OCI-LY3 (cell line): ENCODE data around the gene CCDC187.

Experiments
- EZH2phosphoT487 ChIP-seq: fragments of 200-600 bp; shearing (Covaris generic); IDR thresholded peaks from 2 replicates; pipeline ENCODE4 v1.6.1; 2018; ENCODE audit warnings: antibody characterized with exemption, mixed run types, low read depth
- TF ChIP-seq, protein P1 (sequence below): fragments of 200-600, 300-600 bp; sonication (generic); IDR thresholded peaks from 2 replicates; pipeline ENCODE4 v1.5.1; 2014; ENCODE audit warnings: antibody characterized with exemption, low read length, low read depth

DNA sequence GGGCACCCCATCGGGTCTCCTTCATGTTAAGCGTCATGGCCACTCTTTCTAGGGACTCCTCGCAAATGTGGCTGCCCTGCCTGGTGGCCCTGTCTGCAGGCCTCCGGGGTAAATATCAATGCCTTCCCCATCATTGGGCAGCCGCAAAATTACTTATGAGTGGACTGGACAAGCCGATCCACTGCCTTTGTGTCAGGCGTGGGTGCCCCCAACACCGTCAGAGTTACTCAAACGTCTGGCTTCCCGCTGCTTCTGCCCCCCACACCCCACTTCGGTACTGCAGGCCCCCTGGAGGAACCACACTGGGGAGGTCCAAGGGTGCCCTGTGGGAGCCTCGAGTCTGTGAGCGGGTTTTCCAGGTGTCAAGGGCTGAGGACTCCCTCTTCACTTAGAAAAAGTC, 102.7 kb downstream of the CCDC187 start:
- no peak for TF ChIP-seq EZH2phosphoT487
- TF ChIP-seq, protein P1, sequence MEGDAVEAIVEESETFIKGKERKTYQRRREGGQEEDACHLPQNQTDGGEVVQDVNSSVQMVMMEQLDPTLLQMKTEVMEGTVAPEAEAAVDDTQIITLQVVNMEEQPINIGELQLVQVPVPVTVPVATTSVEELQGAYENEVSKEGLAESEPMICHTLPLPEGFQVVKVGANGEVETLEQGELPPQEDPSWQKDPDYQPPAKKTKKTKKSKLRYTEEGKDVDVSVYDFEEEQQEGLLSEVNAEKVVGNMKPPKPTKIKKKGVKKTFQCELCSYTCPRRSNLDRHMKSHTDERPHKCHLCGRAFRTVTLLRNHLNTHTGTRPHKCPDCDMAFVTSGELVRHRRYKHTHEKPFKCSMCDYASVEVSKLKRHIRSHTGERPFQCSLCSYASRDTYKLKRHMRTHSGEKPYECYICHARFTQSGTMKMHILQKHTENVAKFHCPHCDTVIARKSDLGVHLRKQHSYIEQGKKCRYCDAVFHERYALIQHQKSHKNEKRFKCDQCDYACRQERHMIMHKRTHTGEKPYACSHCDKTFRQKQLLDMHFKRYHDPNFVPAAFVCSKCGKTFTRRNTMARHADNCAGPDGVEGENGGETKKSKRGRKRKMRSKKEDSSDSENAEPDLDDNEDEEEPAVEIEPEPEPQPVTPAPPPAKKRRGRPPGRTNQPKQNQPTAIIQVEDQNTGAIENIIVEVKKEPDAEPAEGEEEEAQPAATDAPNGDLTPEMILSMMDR, result no peak
